GM23338 (cell line): Measurements from ENCODE around the gene SEPTIN7. TPM values are rescaled to one million over a fixed set of nuclear protein-coding genes. Genes with fewer than 3 reads are reported as not detected.
A peak's percentile ranks its signal among the peaks of the same experiment; 100 is the strongest.

Experiments used
- ATAC-seq: fragments of 200-7000 bp; cut with Tn5 transposase; 3 replicates; pipeline ENCODE4 v1.9.1; 2020
- DNase-seq: peaks from one replicate; pipeline ENCODE4 v3.0.0-alpha.2; 2015; ENCODE audit warnings: low spot score
- H2AFZ ChIP-seq: fragments of 200-600 bp; sonication (generic); 2 replicates; pipeline ENCODE4 v1.8.0; 2016; ENCODE audit warnings: antibody characterized with exemption, mild to moderate bottlenecking, moderate library complexity
- H3F3A ChIP-seq: fragments of 200-600 bp; sonication (generic); replicated peaks from 2 replicates; pipeline ENCODE4 v1.8.0; 2017; ENCODE audit warnings: antibody characterized with exemption, mixed run types, low read depth
- H3K27ac ChIP-seq: fragments of 200-600 bp; sonication (generic); 2 replicates; pipeline ENCODE4 v1.6.1; 2016; ENCODE audit warnings: low read depth
- H3K27me3 ChIP-seq: fragments of 200-600 bp; sonication (generic); 2 replicates; pipeline ENCODE4 v1.8.0; 2016; ENCODE audit warnings: mild to moderate bottlenecking, mixed run types, moderate library complexity; ENCODE audit not compliant: insufficient read depth
- H3K36me3 ChIP-seq: fragments of 200-600 bp; sonication (generic); 2 replicates; pipeline ENCODE4 v1.8.0; 2016; ENCODE audit warnings: mild to moderate bottlenecking; ENCODE audit not compliant: insufficient read depth
- H3K4me1 ChIP-seq: fragments of 200-600 bp; sonication (generic); 2 replicates; pipeline ENCODE4 v1.8.0; 2016; ENCODE audit warnings: mild to moderate bottlenecking, moderate library complexity; ENCODE audit not compliant: insufficient read depth
- H3K4me2 ChIP-seq: fragments of 200-600 bp; sonication (generic); 2 replicates; pipeline ENCODE4 v1.7.1; 2017; ENCODE audit warnings: mixed run types
- H3K4me3 ChIP-seq: fragments of 200-600 bp; sonication (generic); 2 replicates; pipeline ENCODE4 v1.6.1; 2016; ENCODE audit warnings: mixed run types
- H3K79me2 ChIP-seq: fragments of 200-600 bp; sonication (generic); replicated peaks from 2 replicates; pipeline ENCODE4 v1.8.0; 2017; ENCODE audit warnings: mild to moderate bottlenecking; ENCODE audit not compliant: insufficient read depth
- H3K9me2 ChIP-seq: fragments of 200-600 bp; sonication (generic); 2 replicates; pipeline ENCODE4 v1.8.0; 2017; ENCODE audit not compliant: insufficient read depth
- H4K20me1 ChIP-seq: fragments of 200-600 bp; sonication (generic); replicated peaks from 2 replicates; pipeline ENCODE4 v1.8.0; 2017; ENCODE audit warnings: mild to moderate bottlenecking; ENCODE audit not compliant: insufficient read depth
- H3K27ac Mint-ChIP-seq: 2 replicates; pipeline ENCODE4 v1.8.0; 2020; ENCODE audit warnings: inconsistent platforms, mild to moderate bottlenecking, moderate library complexity, mixed read lengths
- H3K27me3 Mint-ChIP-seq: 3 replicates; pipeline ENCODE4 v1.8.0; 2022; ENCODE audit warnings: low read depth, mild to moderate bottlenecking, moderate library complexity, mixed read lengths, inconsistent platforms; ENCODE audit not compliant: insufficient read depth, poor library complexity
- H3K36me3 Mint-ChIP-seq: 3 replicates; pipeline ENCODE4 v1.8.0; 2021; ENCODE audit warnings: low read depth, mild to moderate bottlenecking, inconsistent platforms, moderate library complexity, mixed read lengths
- H3K4me1 Mint-ChIP-seq: 3 replicates; pipeline ENCODE4 v1.8.0; 2020; ENCODE audit warnings: mild to moderate bottlenecking, inconsistent platforms, mixed read lengths
- H3K4me3 Mint-ChIP-seq: 3 replicates; pipeline ENCODE4 v1.8.0; 2021; ENCODE audit warnings: moderate library complexity, mild to moderate bottlenecking, inconsistent platforms, mixed read lengths
- H3K9me3 Mint-ChIP-seq: 3 replicates; pipeline ENCODE4 v1.8.0; 2020; ENCODE audit warnings: moderate library complexity, mild to moderate bottlenecking, inconsistent platforms, mixed read lengths
- CREB1 ChIP-seq: fragments of 250-450 bp; sonication (Bioruptor Pico); IDR thresholded peaks from 2 replicates; pipeline ENCODE4 v1.5.0; 2020; ENCODE audit warnings: low read depth, mild to moderate bottlenecking, moderate library complexity
- EZH2phosphoT487 ChIP-seq: fragments of 200-600 bp; sonication (generic); IDR thresholded peaks from one replicate; pipeline ENCODE4 v1.8.1; 2018; ENCODE audit warnings: antibody characterized with exemption; ENCODE audit not compliant: unreplicated experiment
- NANOG ChIP-seq: IDR thresholded peaks from 2 replicates; pipeline ENCODE4 v1.6.1; 2016; ENCODE audit warnings: antibody characterized with exemption, borderline replicate concordance
- POLR2AphosphoS5 ChIP-seq: IDR thresholded peaks from 2 replicates; pipeline ENCODE4 v1.6.1; 2016; ENCODE audit warnings: antibody characterized with exemption, low read depth
- ZNF331 ChIP-seq: fragments of 250-450 bp; sonication (Bioruptor Pico); IDR thresholded peaks from 2 replicates; pipeline ENCODE4 v1.5.0; 2020; ENCODE audit warnings: low read depth, mild to moderate bottlenecking, moderate library complexity
- polyA plus RNA-seq: library from polyadenylated mRNA; unstranded; fragments of >200 nt; fragmentation: Nextera tagmentation; extraction: Ambion mirVana; gene quantifications from 2 replicates; pipeline ENCODE4 v1.2.1, GENCODE V29; 2016
- total RNA-seq: library from RNA; depleted of rRNA; stranded (reverse); fragments of >200 nt; shearing (Covaris generic); gene quantifications from 2 replicates; pipeline ENCODE4 v1.2.3, GENCODE V29; 2014
- TF ChIP-seq, protein P1 (sequence below): IDR thresholded peaks from one replicate; pipeline ENCODE4 v1.6.1; 2018; ENCODE audit warnings: antibody characterized with exemption; ENCODE audit not compliant: unreplicated experiment
- TF ChIP-seq, protein P2 (sequence below), 2 experiments: fragments of 200-600 bp in 1 of 2; sonication (generic) in 1 of 2; conservative IDR thresholded peaks; 2 replicates each; pipeline versions ENCODE4 v1.5.1 to v1.6.1; 2016 to 2017; ENCODE audit warnings: antibody characterized with exemption in 2 of 2, low read depth in 2 of 2, mild to moderate bottlenecking in 2 of 2, moderate library complexity in 1 of 2
- TF ChIP-seq, protein P3 (sequence below): IDR thresholded peaks from 2 replicates; pipeline ENCODE4 v1.6.1; 2016; ENCODE audit warnings: antibody characterized with exemption
- TF ChIP-seq, protein P4 (sequence below): fragments of 250-450 bp; sonication (Bioruptor Pico); IDR thresholded peaks from 2 replicates; pipeline ENCODE4 v1.5.0; 2020; ENCODE audit warnings: mild to moderate bottlenecking, moderate library complexity

Gene SEPTIN7
- total and polyA plus RNA-seq, 2 experiments from 2014 or later, result 210 to 499 TPM

DNA sequence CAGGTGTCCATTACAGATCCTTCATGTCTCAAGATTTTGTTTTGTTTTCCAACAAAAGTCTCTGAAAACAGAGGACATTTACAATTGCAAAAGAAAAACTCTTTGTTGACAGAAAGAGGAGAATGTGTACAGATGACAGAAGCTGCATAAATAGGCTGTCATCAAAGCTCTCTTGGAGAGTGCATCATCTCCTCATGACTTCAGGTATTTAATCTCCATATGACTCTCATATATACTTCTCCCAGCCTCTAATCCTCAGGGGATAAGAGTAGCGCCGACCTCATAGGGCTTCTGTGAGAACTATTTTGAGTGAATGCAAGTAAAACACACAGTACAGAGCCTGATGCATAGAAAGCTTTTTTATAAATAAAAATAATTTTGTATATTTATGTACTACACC, 48.1 kb upstream of the SEPTIN7 start (continued):
- TF ChIP-seq, protein P1, sequence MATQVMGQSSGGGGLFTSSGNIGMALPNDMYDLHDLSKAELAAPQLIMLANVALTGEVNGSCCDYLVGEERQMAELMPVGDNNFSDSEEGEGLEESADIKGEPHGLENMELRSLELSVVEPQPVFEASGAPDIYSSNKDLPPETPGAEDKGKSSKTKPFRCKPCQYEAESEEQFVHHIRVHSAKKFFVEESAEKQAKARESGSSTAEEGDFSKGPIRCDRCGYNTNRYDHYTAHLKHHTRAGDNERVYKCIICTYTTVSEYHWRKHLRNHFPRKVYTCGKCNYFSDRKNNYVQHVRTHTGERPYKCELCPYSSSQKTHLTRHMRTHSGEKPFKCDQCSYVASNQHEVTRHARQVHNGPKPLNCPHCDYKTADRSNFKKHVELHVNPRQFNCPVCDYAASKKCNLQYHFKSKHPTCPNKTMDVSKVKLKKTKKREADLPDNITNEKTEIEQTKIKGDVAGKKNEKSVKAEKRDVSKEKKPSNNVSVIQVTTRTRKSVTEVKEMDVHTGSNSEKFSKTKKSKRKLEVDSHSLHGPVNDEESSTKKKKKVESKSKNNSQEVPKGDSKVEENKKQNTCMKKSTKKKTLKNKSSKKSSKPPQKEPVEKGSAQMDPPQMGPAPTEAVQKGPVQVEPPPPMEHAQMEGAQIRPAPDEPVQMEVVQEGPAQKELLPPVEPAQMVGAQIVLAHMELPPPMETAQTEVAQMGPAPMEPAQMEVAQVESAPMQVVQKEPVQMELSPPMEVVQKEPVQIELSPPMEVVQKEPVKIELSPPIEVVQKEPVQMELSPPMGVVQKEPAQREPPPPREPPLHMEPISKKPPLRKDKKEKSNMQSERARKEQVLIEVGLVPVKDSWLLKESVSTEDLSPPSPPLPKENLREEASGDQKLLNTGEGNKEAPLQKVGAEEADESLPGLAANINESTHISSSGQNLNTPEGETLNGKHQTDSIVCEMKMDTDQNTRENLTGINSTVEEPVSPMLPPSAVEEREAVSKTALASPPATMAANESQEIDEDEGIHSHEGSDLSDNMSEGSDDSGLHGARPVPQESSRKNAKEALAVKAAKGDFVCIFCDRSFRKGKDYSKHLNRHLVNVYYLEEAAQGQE, result no peak
- TF ChIP-seq ZNF331 (CRISPR knock-in tag) (no peak), EZH2phosphoT487 (no peak), POLR2AphosphoS5 (no peak)
- TF ChIP-seq, protein P2, sequence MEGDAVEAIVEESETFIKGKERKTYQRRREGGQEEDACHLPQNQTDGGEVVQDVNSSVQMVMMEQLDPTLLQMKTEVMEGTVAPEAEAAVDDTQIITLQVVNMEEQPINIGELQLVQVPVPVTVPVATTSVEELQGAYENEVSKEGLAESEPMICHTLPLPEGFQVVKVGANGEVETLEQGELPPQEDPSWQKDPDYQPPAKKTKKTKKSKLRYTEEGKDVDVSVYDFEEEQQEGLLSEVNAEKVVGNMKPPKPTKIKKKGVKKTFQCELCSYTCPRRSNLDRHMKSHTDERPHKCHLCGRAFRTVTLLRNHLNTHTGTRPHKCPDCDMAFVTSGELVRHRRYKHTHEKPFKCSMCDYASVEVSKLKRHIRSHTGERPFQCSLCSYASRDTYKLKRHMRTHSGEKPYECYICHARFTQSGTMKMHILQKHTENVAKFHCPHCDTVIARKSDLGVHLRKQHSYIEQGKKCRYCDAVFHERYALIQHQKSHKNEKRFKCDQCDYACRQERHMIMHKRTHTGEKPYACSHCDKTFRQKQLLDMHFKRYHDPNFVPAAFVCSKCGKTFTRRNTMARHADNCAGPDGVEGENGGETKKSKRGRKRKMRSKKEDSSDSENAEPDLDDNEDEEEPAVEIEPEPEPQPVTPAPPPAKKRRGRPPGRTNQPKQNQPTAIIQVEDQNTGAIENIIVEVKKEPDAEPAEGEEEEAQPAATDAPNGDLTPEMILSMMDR (conservative IDR thresholded peaks at IDR 0.05; ENCODE audit: low read depth in 2 of 2), result no peak
- TF ChIP-seq, protein P3, sequence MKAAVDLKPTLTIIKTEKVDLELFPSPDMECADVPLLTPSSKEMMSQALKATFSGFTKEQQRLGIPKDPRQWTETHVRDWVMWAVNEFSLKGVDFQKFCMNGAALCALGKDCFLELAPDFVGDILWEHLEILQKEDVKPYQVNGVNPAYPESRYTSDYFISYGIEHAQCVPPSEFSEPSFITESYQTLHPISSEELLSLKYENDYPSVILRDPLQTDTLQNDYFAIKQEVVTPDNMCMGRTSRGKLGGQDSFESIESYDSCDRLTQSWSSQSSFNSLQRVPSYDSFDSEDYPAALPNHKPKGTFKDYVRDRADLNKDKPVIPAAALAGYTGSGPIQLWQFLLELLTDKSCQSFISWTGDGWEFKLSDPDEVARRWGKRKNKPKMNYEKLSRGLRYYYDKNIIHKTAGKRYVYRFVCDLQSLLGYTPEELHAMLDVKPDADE, result no peak

DNA sequence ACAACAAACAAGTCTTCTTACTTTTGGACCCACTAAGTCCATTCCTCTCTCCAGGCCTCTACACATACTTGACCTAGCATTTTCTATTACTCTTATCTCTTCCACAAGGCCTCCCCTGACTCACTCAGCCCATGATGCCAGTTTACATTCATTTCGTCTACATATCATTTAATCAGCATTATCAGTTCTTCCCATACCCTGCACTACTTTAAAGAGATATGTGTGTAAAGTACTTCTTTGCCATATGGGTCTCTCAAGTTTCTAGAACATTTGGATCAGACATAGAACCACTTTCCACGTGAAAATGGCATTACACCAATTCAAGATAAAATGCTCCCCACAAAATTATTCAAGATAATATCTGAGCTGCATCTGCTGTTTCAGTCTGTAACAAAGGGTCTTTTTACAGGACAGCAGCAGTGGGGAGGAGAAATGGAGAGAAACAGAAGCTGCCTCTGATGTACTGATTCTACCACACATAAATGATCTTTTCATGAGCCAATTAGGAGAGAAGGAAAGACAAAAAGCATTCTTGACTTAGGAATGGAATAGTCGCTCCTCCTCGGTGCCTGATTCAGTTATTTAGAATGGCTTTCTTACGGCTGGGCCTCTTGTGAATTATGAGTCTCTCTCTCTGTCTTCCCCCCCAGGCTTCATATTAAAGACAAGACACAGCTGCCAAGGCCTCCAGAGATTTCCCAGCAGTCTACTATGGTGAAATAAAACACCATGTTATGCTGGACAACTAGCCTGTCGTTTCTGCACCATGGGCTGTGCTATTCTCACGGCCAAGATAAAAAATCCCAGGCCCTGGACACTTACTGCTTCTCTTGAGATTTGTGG, 46.9 kb upstream of the SEPTIN7 start:
- H3K27ac ChIP-seq, result no peak overlapping the region
- TF ChIP-seq NANOG (no peak), CREB1 (CRISPR knock-in tag) (no peak), EZH2phosphoT487 (no peak), POLR2AphosphoS5 (no peak)
- TF ChIP-seq, protein P3, result no peak
- TF ChIP-seq, protein P4, sequence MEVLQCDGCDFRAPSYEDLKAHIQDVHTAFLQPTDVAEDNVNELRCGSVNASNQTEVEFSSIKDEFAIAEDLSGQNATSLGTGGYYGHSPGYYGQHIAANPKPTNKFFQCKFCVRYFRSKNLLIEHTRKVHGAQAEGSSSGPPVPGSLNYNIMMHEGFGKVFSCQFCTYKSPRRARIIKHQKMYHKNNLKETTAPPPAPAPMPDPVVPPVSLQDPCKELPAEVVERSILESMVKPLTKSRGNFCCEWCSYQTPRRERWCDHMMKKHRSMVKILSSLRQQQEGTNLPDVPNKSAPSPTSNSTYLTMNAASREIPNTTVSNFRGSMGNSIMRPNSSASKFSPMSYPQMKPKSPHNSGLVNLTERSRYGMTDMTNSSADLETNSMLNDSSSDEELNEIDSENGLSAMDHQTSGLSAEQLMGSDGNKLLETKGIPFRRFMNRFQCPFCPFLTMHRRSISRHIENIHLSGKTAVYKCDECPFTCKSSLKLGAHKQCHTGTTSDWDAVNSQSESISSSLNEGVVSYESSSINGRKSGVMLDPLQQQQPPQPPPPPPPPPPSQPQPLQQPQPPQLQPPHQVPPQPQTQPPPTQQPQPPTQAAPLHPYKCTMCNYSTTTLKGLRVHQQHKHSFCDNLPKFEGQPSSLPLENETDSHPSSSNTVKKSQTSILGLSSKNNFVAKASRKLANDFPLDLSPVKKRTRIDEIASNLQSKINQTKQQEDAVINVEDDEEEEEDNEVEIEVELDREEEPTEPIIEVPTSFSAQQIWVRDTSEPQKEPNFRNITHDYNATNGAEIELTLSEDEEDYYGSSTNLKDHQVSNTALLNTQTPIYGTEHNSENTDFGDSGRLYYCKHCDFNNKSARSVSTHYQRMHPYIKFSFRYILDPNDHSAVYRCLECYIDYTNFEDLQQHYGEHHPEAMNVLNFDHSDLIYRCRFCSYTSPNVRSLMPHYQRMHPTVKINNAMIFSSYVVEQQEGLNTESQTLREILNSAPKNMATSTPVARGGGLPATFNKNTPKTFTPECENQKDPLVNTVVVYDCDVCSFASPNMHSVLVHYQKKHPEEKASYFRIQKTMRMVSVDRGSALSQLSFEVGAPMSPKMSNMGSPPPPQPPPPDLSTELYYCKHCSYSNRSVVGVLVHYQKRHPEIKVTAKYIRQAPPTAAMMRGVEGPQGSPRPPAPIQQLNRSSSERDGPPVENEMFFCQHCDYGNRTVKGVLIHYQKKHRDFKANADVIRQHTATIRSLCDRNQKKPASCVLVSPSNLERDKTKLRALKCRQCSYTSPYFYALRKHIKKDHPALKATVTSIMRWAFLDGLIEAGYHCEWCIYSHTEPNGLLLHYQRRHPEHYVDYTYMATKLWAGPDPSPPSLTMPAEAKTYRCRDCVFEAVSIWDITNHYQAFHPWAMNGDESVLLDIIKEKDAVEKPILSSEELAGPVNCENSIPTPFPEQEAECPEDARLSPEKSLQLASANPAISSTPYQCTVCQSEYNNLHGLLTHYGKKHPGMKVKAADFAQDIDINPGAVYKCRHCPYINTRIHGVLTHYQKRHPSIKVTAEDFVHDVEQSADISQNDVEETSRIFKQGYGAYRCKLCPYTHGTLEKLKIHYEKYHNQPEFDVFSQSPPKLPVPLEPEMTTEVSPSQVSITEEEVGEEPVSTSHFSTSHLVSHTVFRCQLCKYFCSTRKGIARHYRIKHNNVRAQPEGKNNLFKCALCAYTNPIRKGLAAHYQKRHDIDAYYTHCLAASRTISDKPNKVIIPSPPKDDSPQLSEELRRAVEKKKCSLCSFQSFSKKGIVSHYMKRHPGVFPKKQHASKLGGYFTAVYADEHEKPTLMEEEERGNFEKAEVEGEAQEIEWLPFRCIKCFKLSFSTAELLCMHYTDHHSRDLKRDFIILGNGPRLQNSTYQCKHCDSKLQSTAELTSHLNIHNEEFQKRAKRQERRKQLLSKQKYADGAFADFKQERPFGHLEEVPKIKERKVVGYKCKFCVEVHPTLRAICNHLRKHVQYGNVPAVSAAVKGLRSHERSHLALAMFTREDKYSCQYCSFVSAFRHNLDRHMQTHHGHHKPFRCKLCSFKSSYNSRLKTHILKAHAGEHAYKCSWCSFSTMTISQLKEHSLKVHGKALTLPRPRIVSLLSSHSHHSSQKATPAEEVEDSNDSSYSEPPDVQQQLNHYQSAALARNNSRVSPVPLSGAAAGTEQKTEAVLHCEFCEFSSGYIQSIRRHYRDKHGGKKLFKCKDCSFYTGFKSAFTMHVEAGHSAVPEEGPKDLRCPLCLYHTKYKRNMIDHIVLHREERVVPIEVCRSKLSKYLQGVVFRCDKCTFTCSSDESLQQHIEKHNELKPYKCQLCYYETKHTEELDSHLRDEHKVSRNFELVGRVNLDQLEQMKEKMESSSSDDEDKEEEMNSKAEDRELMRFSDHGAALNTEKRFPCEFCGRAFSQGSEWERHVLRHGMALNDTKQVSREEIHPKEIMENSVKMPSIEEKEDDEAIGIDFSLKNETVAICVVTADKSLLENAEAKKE, result no peak

More for the DNA sequence above, 46.9 kb upstream of the SEPTIN7 start:
- H3K9me2 ChIP-seq, result peaks cover 11% of the 10 kb centered on the region
- no peaks in the 10 kb centered on the region for H3K27me3 ChIP-seq
- Mint-ChIP-seq H3K4me1 (peaks cover 13% of the 10 kb centered on the region; the same call in 2 of the 3 replicates), H3K9me3 (no peaks in the 10 kb centered on the region), H3K27me3 (no peaks in the 10 kb centered on the region), H3K4me3 (no peak overlapping the region), H3K36me3 (no peaks in the 10 kb centered on the region), H3K27ac (no peak overlapping the region)
- peak overlapping the region; percentile 33; the same call in 1 of the 2 replicates for H2AFZ ChIP-seq
- ATAC-seq, result no peak
- no peaks in the 10 kb centered on the region for H3F3A ChIP-seq
- no peak overlapping the region for H3K4me2 ChIP-seq
- peaks cover 19% of the 10 kb centered on the region for H3K4me1 ChIP-seq
- DNase-seq, result no peak
- no peaks in the 10 kb centered on the region for H3K36me3 ChIP-seq
- H3K79me2 ChIP-seq, result no peaks in the 10 kb centered on the region
- H3K4me3 ChIP-seq, result no peak overlapping the region
- H4K20me1 ChIP-seq, result no peaks in the 10 kb centered on the region
